AG08395 (cell line): ENCODE measurements around the gene LLGL2.

Experiments used
- DNase-seq: peaks from one replicate; pipeline ENCODE4 v3.0.0; 2012; ENCODE audit warnings: mixed read lengths, low spot score

Gene LLGL2

GRCh38 chr17:75552425-75553294 is 27.2 kb downstream of the LLGL2 start:
- DNase-seq = no peak

DNA sequence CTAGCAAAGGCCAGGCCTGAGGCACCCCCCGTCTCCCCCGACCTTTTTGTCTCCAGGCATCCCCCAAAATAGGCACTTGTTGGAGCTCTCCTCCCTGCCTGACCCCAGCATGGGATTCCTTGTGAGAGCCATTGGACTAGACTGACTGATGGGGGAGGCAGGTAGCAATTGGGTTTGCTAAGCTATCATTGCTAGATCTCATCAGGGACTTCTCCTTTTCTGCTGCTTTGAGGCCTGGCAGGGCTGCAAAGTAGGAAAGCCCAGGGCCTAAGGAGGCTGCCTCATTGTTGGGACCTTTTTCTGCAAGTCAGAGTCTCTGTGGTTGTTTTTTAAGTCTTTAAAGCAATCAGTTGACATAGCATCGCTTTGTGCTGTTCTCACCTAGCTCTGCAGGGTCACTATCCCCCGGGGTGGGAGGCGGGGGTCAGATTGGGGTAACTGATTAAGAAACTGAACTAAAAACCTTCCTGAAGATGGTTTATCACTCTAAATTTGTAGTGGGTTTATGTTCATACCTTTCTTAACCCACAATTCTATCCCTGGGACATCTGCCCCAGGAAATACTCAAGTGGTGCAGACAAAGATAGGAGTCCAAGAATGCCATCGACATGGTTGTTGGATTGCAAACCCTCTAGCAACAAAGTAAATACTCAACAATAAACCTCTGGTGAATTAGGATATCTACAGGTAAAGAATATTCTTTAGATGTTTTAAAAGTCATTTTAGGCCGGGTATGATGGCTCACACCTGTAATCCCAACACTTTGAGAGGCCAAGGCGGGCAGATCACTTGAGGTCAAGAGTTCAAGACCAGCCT is 28.0 kb downstream of the LLGL2 start:
- no peak for DNase-seq

GRCh38 chr17:75555679-75556153 is 30.2 kb downstream of the LLGL2 start:
- no peak for DNase-seq

DNA sequence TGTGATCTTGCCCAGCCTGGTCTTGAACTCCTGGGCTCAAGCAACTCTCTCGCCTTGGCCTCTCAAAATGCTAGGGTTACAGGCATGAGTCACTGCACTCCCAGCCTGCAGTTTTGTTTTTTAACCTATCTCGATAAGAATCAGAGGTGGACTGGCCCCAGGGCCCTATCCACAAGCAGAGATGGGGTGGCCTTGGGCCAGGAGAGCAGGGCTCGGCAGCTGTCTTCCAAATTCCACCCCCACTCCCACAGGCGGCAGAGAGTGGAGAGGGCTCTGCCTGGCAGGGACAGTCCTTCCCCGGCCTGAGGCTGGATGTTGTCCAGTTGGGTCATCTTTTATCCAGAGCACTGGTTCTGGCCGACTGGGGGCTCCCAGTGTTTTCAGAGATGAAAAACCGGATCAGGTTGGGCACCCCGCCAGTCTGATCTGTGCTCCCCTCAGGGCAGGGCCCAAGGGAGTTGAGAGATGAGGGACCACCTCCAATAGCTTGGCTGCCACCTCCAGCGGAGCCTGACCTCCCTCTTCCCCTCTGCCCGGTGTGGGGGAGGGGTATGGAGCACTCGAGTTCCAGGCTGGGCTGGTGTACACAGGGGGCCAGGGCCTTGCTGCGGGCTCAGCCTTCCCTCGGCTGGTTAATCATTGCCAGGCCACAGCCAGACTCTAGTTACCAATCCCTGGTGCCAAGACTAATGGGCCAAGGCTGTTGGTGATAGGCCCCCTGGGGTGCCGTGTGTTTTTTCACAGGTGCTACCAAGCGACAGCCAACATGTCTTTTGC is 31.8 kb downstream of the LLGL2 start:
- DNase-seq = no peak

DNA sequence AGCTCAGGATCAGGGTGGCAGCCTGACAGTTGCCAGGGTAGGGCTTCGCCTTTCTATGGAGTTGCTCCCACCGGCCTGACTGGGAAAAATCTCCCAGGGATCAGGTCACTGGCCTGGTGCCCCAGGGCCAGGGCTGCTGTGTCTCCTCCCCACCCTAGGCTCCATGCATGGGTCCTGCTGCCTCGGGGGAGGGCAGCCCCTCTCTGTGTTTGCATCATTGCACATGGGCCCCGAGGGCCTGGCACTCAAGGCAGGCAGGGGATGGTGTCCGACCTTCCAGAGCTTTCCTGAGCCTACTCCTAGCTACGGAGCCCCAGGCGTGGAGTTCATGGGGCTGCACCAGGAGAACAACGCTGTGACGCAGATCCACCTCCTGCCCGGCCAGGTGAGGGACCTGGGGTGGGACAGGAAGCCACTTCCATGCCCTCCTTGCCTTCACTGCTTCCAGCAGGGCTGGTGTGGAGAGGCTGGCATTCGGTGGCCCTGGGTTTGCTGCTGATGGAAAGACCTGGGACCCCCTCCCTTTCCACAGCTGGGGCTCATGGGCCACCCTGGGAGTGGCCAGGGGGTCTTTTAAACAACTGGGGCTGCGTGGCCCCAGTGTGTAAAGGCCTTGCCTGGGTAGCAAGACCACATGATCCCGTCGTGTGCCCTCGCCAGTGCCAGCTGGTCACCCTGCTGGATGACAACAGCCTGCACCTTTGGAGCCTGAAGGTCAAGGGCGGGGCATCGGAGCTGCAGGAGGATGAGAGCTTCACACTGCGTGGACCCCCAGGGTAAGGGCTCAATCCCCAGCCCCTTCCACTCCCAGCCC is 32.6 kb downstream of the LLGL2 start:
- no peak for DNase-seq

GRCh38 chr17:75558666-75559530 is 33.4 kb downstream of the LLGL2 start:
- DNase-seq = no peak

DNA sequence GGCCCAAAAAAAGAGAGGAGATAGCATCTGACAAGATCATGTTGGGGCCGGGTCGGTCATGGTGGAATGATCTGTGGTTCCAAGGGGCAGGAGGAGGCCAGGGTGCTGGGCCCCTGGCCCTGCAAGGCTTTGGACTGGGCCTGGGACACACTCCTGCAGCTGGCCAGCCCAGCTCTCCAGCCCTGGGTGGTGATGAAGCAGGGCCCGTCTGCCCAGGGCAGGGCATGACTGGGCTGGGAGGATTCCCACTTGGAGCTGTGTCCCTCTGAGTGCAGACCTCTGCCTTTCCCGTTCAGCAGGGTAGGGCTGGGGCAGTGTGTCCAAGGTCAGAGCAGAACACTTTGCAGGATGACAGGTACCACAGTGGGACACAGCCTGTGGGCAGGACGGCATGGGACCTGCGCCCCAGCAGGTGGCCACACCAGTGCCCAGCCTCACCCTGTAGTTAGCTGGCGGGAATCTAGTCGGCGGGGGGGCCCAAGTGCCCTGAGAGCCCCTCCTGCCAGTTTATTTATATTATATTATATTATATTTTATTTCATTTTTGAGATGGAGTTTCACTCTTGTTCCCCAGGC is 34.5 kb downstream of the LLGL2 start:
- no peak for DNase-seq

DNA sequence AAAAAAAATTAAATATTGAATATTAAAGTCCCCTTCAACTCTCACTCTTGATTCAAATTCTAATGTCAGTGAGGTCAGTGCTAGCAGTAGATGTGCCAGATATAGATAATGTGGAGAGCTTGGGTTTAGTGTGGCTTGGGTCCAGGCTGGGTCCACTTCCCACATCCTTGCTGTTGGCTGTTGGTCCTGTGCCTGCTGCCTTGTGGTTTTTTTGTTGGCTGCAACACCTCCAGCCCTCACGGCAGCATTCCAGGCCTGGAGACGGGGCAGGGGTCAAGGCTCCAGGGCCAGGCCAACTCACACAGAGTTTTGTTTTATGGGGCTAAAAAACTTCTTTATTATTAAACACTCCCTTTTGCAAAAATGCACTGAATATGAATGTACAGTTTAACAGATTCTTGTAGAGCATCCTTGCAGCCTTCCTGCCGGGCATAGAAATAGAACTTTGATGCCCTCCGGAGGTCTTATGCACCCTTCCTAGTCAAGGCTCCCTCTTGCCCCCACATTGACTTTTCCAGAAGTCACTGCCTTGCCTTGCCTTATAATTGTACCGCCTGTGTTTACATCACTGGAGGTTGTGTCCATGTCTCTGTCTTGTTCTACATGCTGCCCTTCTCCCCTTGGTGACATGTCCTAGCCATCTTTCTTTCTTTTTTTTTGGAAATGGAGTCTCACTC is 36.6 kb downstream of the LLGL2 start:
- peak; percentile 87 for DNase-seq

DNA sequence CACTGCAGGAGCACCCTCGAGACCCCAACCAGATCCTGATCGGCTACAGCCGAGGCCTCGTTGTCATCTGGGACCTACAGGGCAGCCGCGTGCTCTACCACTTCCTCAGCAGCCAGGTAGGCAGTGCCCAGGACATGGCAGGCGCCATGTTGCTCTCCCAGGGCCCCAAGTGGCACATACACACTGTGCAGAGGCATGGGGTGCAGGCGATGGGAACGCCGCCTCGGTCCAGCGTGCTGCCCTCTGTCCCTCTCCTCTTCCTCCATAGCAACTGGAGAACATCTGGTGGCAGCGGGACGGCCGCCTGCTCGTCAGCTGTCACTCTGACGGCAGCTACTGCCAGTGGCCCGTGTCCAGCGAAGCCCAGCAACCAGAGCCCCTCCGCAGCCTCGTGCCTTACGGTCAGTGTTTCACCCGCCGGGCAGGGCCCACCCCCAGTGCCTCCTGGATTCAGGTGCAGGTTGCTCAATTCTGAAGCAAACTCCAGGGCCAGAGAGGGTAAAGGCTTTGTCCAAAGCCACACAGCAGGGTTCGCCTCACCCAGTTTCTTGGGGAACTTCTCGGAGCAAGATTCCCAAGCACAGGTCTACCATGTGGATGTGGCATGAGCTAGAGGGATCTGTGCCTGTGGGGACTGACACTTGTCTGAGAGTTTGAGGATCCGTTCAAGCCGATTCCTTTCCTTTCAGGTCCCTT is 37.7 kb downstream of the LLGL2 start:
- no peak for DNase-seq

GRCh38 chr17:75564195-75564594 is 38.7 kb downstream of the LLGL2 start:
- DNase-seq = no peak

- peak; percentile 87 for DNase-seq
These were observed 39.6 kb downstream of the LLGL2 start for GRCh38 chr17:75565066-75565465.

- no peak for DNase-seq
These were observed 40.1 kb downstream of the LLGL2 start for GRCh38 chr17:75565618-75566017.

DNA sequence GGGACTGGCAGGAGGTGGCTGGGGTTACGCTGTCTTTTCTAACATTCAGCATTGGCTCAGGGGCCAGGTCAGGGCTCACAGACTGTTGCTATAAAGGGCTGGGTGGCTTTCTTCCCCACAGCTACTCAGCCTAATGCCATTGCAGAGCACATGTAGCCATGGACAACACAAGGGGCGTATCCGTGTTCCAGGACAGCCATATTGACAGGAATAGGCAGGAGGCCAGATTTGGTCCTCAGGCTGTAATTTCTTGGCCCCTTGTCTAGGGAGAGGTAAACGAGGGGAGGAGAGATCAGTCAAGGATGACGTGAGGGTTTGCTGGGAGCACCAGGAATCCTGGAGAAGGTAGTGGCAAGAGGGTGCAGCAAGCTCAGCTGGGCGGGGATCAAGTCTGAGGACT is 40.9 kb downstream of the LLGL2 start:
- DNase-seq = no peak

DNA sequence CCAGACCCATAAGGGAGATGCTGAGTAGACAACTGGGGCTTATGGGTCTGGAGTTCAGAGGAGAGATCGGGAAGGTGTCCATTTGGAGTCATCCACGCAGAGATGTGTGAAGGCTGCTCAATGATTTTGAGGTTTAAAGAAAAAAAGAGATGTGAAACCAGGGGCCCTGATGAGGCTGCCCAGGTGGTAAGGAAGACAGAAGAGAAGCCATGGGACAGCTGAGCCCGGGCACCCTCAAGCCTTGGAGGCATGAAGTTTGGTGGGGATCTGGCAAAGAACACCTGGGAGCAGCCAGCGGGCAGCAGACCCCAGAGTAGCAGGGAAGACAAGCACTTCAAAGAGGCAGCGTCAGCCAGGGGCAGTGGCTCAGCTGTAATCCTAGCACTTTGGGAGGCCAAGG is 41.3 kb downstream of the LLGL2 start:
- DNase-seq = no peak

- DNase-seq = no peak
These were observed 43.1 kb downstream of the LLGL2 start for GRCh38 chr17:75568412-75569255.

DNA sequence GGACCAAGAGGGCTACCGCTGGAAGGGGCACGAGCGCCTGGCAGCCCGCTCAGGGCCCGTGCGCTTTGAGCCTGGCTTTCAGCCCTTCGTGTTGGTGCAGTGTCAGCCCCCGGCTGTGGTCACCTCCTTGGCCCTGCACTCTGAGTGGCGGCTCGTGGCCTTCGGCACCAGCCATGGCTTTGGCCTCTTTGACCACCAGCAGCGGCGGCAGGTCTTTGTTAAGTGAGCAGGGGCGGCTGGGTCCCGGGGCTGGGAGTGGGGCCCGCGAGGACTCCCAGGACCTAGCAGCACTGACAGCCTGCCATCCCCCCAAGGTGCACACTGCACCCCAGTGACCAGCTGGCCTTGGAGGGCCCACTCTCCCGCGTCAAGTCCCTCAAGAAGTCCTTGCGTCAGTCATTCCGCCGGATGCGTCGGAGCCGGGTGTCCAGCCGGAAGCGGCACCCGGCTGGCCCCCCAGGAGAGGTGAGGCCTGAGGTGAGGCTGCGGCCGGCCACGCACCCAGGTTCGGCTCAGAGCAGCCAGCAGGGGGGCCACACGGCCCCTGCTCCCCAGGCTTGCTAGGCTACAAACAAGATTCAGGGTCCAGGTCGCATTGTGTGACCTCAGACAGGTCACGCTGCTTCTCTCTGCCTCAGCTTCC is 44.7 kb downstream of the LLGL2 start:
- no peak for DNase-seq

- DNase-seq = no peak
These were observed 45.3 kb downstream of the LLGL2 start for GRCh38 chr17:75570772-75571171.
